Mammary epithelial cell (primary cell): ENCODE results near the gene AKAP13.

Experiments used
- CTCF ChIP-seq, 2 donors: IDR thresholded peaks in 1 of 2; conservative IDR thresholded peaks in 1 of 2; 2 replicates each; pipeline ENCODE4 v1.5.1; 2011 to 2012; ENCODE audit warnings: inconsistent platforms in 2 of 2, low read length in 2 of 2, mild to moderate bottlenecking in 2 of 2, control low read depth in 1 of 2, low read depth in 1 of 2; ENCODE audit not compliant: insufficient read depth in 1 of 2; ENCODE audit errors: extremely low read depth in 1 of 2
- EZH2 ChIP-seq: IDR thresholded peaks from 2 replicates; pipeline ENCODE4 v1.6.1; 2012; ENCODE audit warnings: low read length, inconsistent platforms, borderline replicate concordance

GRCh38 chr15:85421116-85421925 lies 40.9 kb downstream of the AKAP13 start:
- no peak for TF ChIP-seq CTCF (conservative IDR thresholded peaks at IDR 0.05 in 1 of 2, IDR thresholded peaks at IDR 0.05 in 1 of 2; ENCODE audit: extremely low read depth in 1 of 2, insufficient read depth in 1 of 2, low read depth in 1 of 2, low read length in 2 of 2)
- TF ChIP-seq EZH2, result no peak
